ENCODE data around the gene MACC1.

MACC1 gene

GRCh38 chr7:20172736-20173334 lies 44.3 kb downstream of the MACC1 start:
- no peak for DNase-seq (ENCODE audit: low read depth)

GRCh38 chr7:20170633-20171032 lies 46.6 kb downstream of the MACC1 start:
- no peak for DNase-seq (ENCODE audit: low read depth)

DNA sequence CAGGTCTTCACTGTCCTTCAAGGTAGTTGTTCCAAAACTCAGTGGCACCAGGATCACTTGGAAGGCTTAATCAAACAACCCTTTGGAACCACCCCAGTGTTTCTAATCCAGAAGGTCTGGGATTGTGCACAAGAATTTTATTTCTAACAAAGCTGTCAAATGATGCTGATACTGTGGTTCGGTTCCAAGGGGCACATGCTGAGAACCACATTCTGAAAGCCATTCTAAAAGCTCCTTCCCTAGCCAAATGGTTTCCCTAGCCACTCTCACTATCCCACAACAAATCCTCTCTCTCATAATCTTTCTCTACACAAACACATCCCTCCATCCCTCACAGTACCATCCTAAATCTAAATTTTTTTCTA lies 52.1 kb downstream of the MACC1 start:
- no peak for DNase-seq (ENCODE audit: low read depth)

GRCh38 chr7:20164425-20165145 lies 52.6 kb downstream of the MACC1 start:
- DNase-seq (ENCODE audit: low read depth) = no peak

GRCh38 chr7:20162665-20163064 lies 54.5 kb downstream of the MACC1 start:
- DNase-seq (ENCODE audit: low read depth) = no peak

DNA sequence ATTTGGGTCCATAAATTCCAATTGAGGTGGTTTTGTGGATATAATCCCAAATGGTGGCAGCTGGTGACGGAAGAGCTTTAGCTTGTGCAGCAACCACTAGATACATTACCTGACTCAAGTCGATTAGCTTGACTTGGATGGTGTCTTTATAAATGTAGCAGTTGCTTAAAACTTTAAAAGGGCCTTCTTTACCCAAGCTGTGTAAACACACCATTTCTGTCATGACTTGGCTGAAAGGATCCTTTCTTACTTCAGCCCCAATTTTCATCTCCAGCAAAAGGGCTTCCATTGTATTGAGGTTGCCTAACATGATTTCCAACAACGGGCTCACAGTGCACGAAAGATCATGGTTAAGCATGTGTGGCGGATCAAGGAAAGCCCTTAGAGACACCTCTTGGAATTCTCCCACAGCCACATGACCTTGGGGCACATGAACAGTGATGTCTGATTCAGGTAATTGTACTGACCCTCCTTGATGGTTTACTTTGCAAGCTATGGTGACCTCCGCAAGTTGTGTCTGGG lies 57.9 kb downstream of the MACC1 start:
- DNase-seq (ENCODE audit: low read depth) = no peak

DNA sequence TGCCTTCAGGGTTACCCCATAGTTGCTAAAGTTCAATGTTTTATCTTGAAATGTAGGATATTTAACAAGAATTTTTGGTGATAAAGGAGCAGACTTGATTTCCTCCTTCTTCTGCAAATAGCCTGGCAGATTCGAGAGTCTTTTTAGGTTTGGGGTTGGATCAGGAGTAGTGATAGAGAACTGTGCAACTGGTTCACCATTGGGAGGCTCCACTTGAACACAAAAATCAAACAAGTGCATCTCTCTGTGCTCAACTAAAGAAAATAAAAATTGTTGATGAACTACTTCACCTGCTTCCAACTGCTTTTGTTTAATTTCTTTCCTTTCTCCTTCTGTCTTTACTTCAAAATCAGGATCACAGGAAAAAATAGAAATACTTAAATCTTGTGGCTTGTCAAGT lies 58.5 kb downstream of the MACC1 start:
- no peak for DNase-seq (ENCODE audit: low read depth)

GRCh38 chr7:20157456-20157855 lies 59.7 kb downstream of the MACC1 start:
- no peak for DNase-seq (ENCODE audit: low read depth)

GRCh38 chr7:20153999-20154398 lies 63.2 kb downstream of the MACC1 start:
- DNase-seq (ENCODE audit: low read depth) = no peak

DNA sequence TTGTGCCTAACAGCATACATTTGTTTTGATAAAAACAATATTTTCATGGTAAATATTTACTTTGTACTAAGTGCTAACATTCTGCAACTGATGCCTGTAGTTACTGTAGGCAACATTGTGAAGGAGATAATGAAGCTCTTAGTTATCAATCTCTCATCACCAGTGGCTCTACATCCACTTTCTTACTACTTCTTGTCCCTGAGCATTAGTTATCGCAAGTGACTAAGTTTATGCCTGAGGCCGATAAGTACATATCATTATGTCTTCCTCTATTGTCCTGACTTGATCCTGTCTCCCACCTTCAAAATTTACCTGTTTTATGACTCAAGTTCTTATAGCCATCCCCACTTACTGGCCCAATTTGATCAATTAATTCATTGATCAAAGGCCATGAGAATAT lies 63.6 kb downstream of the MACC1 start:
- no peak for DNase-seq (ENCODE audit: low read depth)

DNA sequence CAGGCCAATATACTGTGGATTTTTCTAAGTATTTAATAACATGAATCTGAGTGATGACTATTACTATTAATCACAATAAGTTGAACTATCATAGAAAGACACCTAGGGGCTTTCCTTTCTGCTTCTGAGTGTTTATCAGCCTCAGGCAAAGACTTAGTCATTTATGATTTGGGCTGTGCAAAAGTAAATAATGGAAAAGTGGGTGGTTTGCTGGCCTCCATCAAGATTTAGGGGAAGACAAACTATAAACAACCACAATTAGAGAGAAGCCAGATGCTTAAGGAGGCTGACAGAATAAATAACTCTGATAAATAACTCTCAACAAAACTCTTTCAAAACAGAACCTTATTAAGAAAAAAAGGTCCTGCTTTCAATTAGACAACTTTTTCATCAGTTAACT lies 64.7 kb downstream of the MACC1 start:
- no peak for DNase-seq (ENCODE audit: low read depth)

DNA sequence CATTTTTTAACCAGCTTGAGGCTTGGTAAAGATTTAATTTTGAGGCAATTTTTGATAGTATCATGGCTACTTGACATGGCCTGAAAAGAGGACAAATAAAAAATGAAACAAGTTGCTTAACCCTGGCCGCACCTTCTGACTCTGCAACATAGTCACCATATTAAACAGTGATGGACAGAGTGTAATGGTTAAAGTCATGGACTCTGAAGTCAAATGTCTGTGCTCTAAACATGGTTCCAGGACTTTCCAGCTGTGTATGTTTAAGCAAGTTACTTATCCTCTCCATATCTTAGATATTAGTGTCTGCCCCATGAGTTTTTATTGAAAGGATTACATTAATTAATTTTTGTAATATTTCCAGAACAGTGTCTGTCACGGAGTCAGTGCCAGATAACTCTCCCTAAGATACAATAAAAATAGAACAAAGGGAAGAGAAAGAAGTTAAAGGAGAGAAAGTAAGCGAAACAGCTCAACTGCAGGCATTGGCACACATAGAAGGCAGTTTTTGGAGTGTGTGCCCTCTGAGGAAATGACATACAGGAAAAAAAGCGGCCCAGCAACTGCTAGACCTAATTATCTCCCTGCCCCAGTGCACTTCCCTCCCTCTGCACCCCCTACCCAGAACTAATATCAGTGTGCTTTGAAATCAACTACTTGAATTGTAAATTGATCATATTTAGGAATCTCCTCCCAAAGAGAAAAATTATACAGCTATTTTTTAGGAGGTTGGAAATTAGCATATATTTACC lies 65.3 kb downstream of the MACC1 start:
- no peak for DNase-seq (ENCODE audit: low read depth)

DNA sequence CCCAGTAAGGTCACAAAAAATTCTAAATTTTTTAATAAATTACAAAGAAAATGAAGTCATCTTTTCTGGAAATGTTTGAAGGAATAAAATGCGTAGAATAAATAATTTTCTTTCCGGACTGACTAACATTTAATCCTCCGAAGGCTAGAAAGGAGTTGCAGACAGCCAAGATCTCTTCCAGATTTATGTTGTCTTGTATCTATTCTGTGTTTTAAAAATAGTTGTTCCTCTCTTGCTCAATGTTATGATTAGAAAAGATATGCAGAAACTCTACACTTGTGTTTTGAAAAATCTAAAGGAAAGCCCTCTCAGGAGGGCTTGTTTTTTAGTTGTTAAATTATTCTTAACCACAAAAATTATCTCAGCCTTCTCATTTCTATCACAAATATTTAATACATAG lies 70.7 kb downstream of the MACC1 start:
- DNase-seq (ENCODE audit: low read depth) = no peak

GRCh38 chr7:20144801-20145200 lies 72.4 kb downstream of the MACC1 start:
- no peak for DNase-seq (ENCODE audit: low read depth)

DNA sequence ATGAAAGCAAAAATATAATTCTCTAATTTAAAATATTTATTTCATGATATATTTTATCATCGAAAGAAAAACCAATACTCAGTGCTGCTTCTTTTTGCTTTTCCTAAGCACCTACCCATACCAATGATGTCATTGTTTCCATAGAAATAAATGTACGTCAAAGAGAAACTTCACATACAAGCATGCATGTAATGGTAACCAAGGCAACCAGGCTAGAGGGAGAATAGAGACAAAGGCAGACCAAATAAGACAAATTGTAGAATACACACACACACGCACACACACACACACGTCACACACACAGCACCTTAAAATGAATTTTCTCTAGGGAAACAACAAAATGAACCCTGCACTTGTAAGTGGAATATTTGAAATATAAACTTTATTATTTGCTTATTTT lies 75.5 kb downstream of the MACC1 start:
- no peak for DNase-seq (ENCODE audit: low read depth)

DNA sequence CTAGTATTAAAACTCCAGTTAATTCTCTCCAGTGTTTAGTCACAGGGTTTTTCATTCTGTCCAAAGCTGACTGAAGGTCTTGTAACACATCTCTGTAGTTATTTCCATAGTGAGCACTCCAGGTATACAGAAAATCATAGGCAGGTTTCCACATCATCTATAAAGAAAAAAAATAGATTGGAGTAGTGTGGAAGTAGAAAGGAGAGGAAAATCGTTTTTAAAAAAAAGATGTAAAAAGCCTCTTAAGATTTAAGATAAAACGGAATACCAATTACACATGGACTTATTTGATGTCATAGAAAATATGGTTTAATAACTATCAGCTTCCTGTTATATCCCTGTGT lies 76.2 kb downstream of the MACC1 start:
- DNase-seq (ENCODE audit: low read depth) = no peak

DNA sequence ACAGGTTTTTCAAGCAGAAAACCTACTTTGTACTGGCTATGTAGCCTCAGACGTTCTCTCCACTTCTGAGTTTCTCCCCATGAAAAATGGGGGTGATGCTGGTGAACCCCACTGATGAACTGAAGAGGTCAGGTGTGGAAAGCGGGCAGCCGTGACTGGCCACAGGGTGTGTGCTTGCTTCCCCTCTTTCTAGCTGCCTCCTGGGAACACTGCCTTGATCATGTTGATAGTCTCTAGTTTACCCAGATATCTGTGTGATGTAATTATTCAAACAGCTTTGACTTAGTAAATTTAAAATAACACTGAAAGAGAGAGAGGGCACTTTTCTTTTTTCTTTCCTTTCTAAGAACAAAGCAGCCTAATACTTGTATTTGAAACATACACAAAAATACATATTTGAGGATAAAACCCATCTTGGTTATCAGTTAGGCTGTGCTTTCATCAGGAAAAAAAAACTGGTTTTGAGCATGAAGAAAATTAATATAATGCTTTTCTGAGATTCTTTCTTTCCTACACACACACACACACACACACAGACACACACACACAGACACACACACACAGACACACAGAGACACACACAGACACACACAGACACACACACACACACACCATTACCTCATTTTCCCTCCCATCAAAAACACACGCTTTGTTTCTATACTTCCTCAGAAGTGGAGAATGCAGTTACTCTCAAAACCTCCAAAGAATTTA lies 76.7 kb downstream of the MACC1 start:
- no peak for DNase-seq (ENCODE audit: low read depth)

DNA sequence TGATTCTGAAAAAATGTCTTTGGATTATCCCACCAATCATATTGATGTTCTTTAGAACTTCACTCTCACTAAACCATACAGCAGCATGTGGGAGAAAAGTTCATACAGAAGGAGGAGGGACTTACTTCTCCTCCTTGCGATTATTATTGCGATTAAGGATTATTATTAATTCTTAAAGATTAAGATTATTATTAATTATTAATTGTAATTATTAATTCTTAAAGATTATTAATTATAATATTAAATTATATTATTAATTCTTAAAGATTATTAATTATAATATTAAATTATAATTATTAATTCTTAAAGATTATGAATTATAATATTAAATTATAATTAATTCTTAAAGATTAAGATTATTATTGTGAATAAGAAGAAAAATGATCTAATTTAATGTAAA lies 80.5 kb downstream of the MACC1 start:
- DNase-seq (ENCODE audit: low read depth) = no peak

DNA sequence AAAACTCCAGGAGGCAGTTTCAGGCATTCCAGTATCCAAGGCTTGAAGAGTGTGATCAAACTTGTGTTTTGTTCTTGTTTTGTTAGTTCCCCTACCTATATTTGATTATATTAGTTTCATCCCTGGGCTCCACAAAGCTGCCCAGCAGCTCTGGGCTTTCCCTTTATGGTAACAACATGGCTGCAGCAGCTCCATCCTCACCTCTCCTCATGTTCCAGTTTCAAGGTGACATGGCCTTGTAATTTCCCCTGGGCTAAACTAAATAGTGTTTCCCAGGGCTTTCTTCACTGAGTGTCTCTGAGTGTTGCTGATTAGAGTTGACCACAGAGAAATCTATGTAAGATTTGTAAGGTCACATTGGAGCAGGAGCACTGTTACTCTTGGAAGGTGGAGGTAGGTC lies 83.4 kb downstream of the MACC1 start:
- DNase-seq (ENCODE audit: low read depth) = no peak

DNA sequence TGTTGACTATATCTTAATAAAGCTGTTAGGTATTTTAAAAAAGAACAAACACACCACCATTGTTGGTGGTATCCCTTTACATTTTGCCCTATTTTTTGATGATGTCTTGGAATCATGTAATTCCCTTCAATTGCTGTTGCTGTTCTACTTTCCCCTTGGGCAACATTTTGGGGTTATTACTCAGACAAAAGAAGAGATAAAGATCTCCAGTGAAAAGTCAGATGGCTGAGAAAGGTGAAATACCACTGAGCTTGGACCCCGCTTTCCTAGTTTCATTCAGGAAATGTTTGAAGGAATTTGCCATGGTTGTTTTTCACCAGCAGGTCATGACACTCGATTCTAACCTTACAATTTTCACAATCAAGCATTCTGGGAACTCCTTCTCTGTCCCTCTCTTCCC lies 84.6 kb downstream of the MACC1 start:
- DNase-seq (ENCODE audit: low read depth) = no peak

GRCh38 chr7:20131776-20132175 lies 85.4 kb downstream of the MACC1 start:
- DNase-seq (ENCODE audit: low read depth) = no peak

DNA sequence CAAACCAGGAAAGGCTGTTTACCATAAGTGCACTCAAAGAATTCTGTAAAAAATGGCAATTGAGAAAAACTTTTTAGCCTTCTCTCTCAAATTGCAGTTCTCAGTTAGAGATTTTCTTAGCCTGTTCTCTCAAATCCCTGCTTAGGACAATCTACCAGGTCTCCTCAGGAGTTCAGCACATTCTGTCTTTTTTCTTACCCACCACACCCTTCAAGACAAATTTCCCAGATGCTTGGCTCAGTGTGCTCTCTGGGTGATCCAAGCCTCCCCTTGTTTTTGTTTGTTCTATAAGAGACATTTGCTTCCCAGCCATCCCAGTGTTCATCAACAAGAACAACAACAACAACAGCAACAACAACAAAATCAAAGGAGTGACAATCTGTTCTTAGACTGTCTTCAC lies 87.3 kb downstream of the MACC1 start:
- DNase-seq (ENCODE audit: low read depth) = no peak

DNA sequence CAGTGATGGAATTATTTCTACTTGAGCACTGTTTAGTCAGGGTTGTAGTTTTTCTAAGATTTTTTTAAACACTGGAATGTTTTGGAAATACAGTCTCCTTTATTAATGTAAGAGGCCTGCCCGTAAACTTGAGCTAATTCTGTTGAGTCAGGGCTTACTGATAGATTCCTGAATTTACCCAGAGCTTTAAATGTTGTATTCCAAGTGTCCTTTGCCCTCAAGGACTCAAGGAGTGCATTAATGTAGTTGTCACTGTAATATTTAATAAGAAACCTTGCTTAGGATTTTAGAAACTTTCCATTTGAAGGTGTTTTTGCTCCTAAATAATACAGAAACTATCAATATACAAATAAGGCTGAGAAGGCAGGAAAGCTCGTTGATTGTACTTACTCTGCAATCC lies 89.2 kb downstream of the MACC1 start:
- no peak for DNase-seq (ENCODE audit: low read depth)

All from stimulated activated CD8-positive, alpha-beta memory T cell treated with anti-CD3 and anti-CD28 coated beads, Interleukin-15, amount 100 ng/mL, for 1 hour (primary cell).